HG03571 (cell line): ENCODE measurements around the gene USP32.
"Not testable (repeated sequence)": the region's sequence is repeated elsewhere in the genome, so short reads cannot be mapped to it uniquely, and the experiment has no call there.

ENCODE experiments used
- ATAC-seq: cut with Tn5 transposase; IDR thresholded peaks from one replicate; pipeline ENCODE4 v1.9.1; 2021; ENCODE audit not compliant: unreplicated experiment

The USP32 gene

DNA sequence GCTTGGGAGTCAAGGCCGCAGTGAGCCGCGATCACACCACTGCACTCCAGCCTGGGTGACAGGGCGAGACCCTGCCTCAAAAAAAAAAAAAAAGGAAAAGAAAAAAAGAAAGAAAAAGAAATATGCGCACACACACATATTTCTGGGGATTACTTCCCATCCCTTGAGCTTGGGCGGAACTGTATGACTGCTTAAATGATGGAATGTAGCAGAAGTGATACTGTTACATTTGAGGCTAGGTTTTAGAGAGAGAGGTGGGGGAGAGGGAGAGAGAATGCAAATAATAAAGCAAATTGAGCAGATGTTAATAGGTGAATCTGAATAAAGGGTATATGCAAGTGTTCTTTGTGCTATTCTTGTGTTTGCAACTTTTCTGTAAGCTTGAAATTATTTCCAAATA, 12.0 kb upstream of the USP32 start:
- ATAC-seq, result no peak

GRCh38 chr17:60403523-60403810, 11.5 kb upstream of the USP32 start:
- ATAC-seq, result no peak

DNA sequence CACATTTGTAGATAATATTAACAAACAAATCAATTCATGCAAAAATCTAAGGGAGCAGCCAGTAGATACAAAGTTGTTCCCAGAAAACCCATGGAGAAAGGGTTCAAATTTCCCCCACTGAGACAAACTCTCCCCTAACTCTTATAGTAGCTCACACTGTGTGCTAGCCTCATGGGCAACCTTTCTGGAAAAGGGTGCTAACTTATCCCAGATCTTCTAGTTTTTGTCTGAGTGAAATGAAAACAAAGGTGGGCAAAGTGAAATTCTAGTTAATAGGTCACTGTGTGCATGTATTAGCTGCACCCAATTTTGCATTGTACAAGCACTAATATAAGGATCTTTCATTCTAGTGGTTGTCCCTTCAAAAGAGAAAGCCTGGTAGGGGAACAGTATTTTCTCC, 9.9 kb upstream of the USP32 start:
- ATAC-seq, result no peak

GRCh38 chr17:60398227-60398959, 6.5 kb upstream of the USP32 start:
- peak; percentile 76 for ATAC-seq

DNA sequence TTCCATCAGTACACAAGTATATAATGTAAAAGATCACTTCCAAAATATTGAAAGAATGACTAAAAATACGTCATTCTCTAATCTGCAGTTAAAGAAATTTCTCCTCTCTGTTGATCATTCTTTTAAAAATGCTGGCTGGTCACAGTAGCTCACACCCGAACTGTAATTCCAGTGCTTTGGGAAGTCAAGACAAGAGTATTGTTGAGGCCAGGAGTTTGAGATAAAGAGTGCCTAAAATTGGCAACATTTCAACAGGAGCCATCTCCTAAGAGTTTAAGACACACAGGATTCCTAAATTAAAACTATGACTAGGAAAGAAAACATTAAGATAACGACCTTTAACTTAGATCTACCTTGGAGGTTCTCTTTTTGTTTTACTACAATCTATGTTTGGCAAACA, 4.5 kb upstream of the USP32 start:
- no peak for ATAC-seq

DNA sequence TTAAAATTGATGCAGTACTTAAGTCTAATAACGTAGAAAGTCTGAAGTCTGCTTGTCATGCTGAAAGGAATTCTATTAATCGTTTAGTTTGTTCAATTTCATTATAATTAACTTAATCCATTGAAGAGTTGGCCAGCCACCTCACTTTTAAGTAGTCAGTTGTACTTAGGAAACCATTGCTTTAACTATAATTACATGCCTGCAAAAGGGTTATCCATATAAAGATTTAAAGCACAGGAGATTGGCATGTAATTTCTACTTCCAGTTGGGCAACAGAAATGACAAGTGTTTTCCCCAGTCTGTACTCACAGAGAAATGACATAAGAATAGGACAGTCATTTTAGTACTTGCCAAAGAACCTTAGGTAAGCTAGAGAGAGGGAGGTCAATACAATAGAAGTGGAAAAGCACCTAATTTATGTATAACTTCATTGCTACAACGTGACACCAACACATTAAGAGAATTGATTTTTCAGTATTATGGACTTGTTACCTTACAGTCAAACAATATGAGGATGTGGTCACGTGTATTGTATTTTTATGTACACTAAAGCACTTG, 3.7 kb upstream of the USP32 start:
- no peak for ATAC-seq

DNA sequence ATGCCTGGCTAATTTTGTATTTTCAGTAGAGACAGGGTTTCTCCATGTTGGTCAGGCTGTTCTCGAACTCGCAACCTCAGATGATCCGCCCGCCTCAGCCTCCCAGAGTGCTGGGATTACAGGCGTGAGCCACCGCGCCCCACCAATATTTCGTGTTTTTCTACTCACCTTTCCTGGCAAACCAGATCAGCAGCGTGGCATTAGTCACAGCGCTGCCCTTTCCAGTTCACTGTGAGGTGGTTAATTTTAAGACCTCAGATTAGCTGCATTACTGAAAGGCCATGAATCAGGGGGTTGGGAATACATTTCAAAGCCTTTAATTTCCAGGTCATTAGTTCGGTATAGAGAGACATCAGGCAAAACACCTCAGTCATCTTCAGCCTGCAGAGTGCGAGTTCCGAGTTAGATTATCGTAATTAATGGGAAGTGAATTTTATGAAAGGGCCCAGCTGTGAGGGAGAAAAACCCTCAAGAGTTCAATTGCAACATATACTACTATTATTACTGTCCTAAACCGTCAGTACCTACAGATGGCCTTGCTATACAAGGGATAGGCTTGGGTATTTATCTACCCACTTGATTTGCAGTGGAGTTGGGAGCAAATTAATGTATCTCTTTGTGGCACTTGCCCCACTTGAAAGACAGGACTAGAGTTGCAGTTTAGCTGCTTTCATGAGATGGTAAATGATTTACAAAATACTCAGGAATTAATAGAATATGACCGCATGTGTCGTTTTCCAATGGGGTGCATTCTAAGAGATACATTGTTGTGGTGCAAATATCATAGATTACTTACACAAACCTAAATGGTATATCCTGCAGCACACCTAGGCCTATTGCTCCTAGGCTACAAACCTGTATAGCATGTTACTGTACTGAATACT, 2.1 kb upstream of the USP32 start:
- ATAC-seq, result no peak

DNA sequence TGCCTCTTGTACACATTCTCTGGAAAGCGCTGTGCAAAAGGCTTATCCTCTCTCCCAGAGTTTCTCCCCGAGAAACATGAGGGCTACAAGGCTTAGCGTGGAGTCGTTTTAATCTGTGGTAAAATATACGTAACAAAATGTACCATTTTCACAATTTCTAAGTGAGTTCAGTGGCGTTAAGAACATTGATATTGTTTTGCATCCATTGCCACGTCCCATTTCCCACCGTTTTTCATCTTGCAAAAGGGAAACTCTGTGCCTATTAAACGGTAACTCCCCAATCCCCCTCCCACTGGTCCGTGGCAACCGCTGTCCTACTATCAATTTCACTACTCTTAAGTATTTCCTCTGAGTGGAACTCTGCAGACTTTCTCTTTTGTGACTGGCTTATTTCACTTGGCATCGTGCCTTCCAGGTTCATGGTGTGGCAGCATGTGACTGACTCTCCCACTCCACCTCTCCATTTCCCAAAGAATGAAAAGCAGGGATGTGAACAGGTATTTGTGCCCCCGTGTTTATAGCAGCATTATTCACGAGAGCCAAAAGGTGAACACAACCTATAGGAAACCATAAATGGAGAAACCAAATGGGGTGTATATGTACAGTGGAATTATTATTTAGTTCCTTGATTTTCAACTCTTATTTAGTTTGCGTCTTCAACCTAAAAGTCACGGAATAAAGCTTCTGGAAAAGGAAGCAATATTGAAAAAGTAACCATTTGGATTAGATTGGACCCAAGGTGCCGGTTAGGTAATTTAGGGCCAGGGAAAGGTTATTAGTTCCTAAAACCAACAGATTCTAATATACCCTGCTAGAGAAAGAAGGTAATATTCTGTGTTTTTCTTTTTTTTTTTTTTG, 1.1 kb upstream of the USP32 start:
- ATAC-seq, result no peak

GRCh38 chr17:60391471-60392041, 377 bp downstream of the USP32 start:
- peak; percentile 12 for ATAC-seq

- ATAC-seq, result no peak
These were observed 935 bp downstream of the USP32 start for GRCh38 chr17:60390925-60391470.

DNA sequence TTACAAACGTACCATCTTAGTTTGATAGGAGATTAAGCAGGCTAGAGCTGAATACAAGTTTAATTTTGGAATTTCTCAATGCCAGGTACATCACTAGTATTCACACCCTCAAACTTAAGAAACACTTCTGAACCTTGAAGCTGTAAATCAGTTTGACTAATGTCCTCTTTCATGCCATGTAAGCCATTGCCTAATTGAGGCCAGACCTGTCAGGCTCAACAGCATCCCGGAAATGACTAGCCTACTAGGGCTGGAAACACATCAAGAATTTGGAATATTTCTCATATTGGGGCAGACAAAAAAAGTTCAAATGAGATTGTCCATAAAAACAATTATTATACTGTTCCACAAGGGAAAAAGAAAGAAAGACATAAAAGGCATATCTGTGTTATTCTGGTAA, 1.7 kb downstream of the USP32 start:
- ATAC-seq, result no peak

GRCh38 chr17:60388742-60389141, 3.2 kb downstream of the USP32 start:
- ATAC-seq, result no peak

DNA sequence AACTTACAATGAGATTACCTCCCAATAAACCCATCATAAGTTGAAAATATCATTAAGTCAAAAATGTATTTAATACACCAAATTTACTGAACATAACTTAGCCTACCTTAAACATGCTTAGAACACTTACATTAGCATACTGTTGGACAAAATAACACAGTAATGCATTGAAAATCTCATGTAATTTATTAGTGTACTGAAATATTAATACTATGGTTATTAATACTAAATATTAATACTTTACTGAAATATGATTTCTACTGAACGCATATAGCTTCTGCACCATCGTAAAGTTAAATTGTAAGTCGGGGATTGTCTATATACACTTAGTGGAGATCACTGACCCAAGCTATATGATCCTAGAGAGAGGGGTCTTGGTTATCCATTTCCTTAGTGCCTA, 4.3 kb downstream of the USP32 start:
- no peak for ATAC-seq

DNA sequence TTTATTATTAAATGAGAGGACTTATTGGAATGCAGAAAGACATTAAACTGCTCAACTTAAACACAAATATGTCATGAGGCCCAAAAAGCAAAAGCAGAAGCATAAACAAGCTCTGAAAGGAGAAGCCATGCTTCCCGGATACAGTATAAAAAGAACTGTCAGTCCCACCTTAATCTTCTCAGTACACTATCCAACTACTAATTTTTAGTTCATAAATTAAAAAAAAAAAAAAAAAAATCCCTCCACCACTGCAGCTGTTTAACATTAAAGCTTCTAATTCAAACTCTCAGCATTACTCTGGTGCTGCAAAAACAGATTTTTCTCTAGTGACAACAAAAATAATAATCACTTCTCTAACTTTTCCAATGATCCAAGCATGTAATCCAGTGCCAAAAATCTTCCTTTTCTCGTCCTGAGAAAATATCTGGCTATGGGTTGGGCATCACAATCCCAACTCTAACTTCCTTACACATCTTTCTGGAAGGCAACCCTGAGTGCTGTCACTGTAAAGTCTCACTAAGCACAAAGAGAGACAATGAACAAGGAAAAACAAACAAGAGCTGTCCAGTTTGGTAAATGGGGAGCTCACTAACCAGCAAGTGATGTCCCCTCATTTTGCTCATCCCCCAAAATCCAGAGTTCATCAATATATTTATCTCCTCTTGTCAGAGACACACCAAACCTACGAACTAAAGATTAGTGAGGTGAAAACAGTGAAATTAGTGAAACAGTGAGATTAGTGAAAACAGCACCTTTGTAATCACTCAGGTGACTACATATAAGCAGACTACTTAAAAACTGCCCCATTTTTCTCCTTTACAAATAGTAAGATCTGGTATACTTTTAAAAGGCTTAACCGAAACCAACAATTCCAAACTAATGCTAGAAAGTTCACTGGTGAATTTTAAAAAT, 5.5 kb downstream of the USP32 start:
- ATAC-seq, result no peak

GRCh38 chr17:60384921-60385320, 7.0 kb downstream of the USP32 start:
- ATAC-seq, result not testable (repeated sequence)

- no peak for ATAC-seq
These were observed 8.6 kb downstream of the USP32 start for GRCh38 chr17:60383379-60383778.

- ATAC-seq, result no peak
These were observed 10.0 kb downstream of the USP32 start for GRCh38 chr17:60381958-60382357.

DNA sequence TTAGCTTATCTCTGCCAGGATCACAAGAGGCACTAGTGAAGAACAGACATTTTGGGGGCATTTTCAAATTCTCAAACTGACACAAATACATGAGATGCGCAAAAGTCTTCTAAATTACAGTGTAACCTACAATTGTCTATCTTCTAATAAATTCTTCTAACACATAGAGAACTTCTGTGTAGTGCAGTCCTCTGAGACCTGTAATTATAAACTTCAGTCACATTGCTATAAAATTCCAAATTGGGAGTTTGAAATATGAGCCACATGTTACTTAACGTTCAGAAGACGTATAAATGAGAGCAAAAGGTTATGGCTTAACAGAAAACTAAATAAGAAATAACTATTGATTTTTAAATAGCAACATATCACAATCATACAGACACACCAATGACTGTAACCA, 12.5 kb downstream of the USP32 start:
- ATAC-seq, result not testable (repeated sequence)

DNA sequence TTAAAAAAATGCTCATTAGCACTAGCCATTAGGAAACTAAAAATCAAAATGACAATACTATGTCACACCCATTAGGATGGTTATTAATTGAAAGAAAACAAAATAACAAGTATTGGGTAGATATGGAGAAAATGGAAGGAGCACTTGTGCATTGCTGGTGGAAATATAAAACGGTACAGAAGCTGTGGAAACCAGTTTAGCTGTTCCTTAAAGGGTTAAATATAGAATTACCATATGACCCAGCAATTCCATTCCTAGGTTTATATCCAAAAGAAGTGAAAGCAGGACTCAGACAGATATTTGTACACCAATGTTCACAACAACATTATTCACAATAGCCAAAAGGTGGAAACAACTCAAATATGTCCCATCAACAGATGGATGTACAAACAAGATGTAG, 13.7 kb downstream of the USP32 start:
- not testable (repeated sequence) for ATAC-seq
